Fibroblast of villous mesenchyme (primary cell): ENCODE measurements around the gene FRMD4B. TPM values are rescaled to one million over a fixed set of nuclear protein-coding genes. Genes with fewer than 3 reads are reported as not detected.
A peak's percentile ranks its signal among the peaks of the same experiment; 100 is the strongest.
"Not testable (repeated sequence)": the region's sequence is repeated elsewhere in the genome, so short reads cannot be mapped to it uniquely, and the experiment has no call there.

Source experiments
- DNase-seq: peaks from one replicate; pipeline ENCODE4 v3.0.0-alpha.2; 2010; ENCODE audit warnings: low read depth
- H3K4me3 ChIP-seq: 2 replicates; pipeline ENCODE4 v1.5.1; 2011; ENCODE audit warnings: low read depth, mild to moderate bottlenecking, low read length
- total RNA-seq: library from RNA; depleted of rRNA; stranded (reverse); fragments of >200 nt; gene quantifications from 2 replicates; pipeline ENCODE4 v1.2.3, GENCODE V29; 2012
- TF ChIP-seq, protein P1 (sequence below): IDR thresholded peaks from 2 replicates; pipeline ENCODE4 v1.5.1; 2012; ENCODE audit warnings: low read depth, mild to moderate bottlenecking, low read length; ENCODE audit not compliant: insufficient read depth

Gene FRMD4B
- total RNA-seq, 1 donor, result under 0.01 TPM

GRCh38 chr3:69288161-69288895 is 97.6 kb downstream of the FRMD4B start:
- TF ChIP-seq, protein P1, sequence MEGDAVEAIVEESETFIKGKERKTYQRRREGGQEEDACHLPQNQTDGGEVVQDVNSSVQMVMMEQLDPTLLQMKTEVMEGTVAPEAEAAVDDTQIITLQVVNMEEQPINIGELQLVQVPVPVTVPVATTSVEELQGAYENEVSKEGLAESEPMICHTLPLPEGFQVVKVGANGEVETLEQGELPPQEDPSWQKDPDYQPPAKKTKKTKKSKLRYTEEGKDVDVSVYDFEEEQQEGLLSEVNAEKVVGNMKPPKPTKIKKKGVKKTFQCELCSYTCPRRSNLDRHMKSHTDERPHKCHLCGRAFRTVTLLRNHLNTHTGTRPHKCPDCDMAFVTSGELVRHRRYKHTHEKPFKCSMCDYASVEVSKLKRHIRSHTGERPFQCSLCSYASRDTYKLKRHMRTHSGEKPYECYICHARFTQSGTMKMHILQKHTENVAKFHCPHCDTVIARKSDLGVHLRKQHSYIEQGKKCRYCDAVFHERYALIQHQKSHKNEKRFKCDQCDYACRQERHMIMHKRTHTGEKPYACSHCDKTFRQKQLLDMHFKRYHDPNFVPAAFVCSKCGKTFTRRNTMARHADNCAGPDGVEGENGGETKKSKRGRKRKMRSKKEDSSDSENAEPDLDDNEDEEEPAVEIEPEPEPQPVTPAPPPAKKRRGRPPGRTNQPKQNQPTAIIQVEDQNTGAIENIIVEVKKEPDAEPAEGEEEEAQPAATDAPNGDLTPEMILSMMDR, result no peak
- DNase-seq, result no peak
- H3K4me3 ChIP-seq, result no peak overlapping the region

DNA sequence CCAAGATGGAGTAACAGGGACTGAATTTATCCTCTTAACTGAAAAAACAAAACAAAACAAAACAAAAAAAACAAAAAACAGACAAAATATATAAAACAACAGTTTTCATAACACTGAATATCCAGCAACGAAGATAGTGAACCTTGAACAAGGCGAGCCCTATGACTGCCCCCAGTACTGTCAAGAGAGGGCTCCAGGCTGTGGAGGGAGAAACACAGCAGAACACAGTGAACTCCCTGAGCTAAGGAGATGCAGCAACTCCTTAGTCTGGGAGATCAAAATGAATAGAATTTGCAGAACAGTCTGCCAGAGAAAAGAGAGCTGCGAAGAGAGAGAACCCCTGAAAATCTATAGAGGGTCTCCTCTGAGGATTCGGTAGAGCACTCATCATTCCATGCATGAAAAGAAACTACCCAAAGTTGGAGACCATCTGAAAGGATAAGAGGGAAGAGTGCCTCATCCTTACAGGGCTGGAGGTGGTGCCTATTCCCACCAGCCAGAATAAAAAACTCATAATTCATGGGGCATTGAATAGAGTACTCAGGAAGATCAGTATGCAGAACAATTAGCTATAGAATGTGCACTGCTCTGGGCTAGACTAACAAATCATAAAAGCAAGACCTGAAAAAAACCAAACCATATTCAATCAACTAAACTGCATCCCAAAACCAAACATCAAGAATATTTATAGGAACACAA is 101.8 kb downstream of the FRMD4B start:
- no peak overlapping the region for H3K4me3 ChIP-seq
- no peak for DNase-seq
- TF ChIP-seq, protein P1, result no peak

- TF ChIP-seq, protein P1, result no peak
- no peak for DNase-seq
- no peak overlapping the region for H3K4me3 ChIP-seq
Observed at GRCh38 chr3:69283496-69283895, 102.4 kb downstream of the FRMD4B start.

DNA sequence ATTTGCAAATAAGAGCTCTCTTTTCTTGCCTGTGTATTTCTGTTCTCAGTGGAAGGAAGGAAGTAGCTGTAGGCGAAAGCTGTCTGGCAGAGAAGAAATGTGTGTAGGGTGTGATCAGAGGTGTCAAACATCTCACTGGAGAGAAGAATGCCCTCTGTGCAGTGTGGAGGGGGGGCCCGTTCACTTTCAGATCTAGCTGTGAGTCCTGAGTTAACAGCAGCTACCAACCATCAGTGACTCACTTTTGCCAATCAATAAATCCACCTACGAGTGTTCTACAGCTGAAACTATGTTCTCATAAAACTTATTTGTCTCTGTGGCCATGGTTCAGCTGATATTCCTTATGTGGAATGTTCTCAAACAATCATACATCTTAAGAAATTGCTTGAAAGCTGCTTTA is 103.7 kb downstream of the FRMD4B start:
- peak; percentile 30 for DNase-seq
- H3K4me3 ChIP-seq, result no peak overlapping the region
- TF ChIP-seq, protein P1, result no peak

DNA sequence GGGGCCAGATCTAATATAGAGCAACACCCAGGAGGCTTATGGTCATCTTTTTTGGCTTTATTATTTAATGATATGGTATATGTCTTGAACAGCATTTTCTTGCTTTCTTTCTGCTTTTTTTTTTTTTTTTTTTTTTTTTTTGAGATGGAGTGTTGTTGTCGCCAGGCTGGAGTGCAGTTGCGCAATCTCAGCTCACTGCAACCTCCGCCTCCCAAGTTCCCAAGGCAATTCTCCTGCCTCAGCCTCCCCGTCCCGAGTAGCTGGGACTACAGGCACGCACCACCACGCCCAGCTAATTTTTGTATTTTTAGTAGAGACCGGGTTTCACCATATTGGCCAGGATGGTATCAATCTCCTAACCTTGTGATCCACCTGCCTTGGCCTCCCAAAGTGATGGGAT is 108.5 kb downstream of the FRMD4B start:
- DNase-seq, H3K4me3 ChIP-seq: not testable (repeated sequence)

DNA sequence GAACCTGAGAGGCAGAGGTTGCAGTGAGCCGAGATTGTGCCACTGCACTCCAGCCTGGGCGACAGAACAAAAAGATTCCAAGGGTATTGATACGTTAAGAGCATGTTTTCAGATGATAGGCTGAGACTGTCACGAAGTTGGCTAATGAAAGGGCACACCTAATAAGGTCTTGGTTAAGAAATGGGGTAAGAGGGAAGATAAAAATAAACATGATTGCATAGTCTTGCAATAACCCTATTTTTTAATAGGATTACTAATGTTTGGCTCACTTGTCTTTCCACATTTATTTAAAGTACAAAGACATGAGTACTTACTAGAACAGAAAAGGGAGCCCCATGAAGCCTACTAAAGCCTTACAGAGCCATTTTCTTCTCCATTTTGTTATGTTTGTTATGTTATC is 109.0 kb downstream of the FRMD4B start:
- peak; percentile 4 for DNase-seq
- no peak overlapping the region for H3K4me3 ChIP-seq
- TF ChIP-seq, protein P1, result no peak

DNA sequence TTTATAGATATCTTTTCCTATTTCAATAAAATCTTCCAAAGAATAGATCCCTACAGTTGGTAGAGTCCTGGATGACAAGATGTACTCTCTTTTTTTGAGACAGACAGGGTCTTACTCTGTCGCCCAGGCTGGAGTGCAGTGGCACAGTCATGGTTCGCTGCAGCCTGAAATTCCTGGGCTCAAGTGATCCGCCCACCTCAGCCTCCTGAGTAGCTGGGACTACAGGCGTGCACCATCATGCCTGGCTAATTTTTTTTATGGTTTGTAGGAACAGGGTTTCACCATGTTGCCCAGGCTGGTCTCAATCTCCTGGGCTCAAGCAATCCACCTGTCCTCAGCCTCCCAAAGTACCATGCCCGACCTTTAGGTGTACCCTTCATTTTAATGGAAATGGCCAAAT is 109.7 kb downstream of the FRMD4B start:
- not testable (repeated sequence) for DNase-seq, H3K4me3 ChIP-seq

DNA sequence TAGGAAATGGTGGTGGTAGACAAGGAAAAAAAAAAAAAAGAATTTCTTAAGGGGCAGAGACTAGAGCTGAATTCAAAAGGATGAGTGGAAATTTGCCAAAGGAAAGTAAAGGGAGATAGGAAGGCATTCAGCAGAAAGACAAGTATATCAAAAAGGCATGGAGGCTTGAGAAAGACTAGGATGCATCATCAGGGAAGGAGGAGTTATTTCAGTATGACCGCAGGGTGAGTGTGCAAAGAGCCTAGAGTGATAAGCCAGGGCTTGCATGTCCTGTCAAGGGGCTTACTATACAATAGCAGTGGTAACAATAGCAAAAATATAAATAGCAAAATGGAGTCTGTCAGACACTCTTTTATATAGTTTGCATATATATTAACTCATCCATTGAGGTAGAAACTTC is 112.0 kb downstream of the FRMD4B start:
- H3K4me3 ChIP-seq, result no peak overlapping the region
- peak; percentile 54 for DNase-seq
- TF ChIP-seq, protein P1, result no peak
